Muscle layer of duodenum (tissue), 2 donors: ENCODE measurements around the gene PCDH15.

Experiments used
- H3K27ac ChIP-seq: one replicate; pipeline ENCODE4 v1.7.0; 2013; ENCODE audit warnings: mild to moderate bottlenecking, low read length
- H3K27me3 ChIP-seq: one replicate; pipeline ENCODE4 v1.7.0; 2013; ENCODE audit warnings: low read depth, mild to moderate bottlenecking, control low read depth, low read length
- H3K36me3 ChIP-seq, 2 donors: one replicate each; pipeline ENCODE4 v1.7.0; 2013; ENCODE audit warnings: low read length in 2 of 2, control low read depth in 1 of 2, mild to moderate bottlenecking in 1 of 2; ENCODE audit not compliant: insufficient read depth in 2 of 2, control insufficient read depth in 1 of 2
- H3K4me1 ChIP-seq, 2 donors: one replicate each; pipeline ENCODE4 v1.7.0; 2013; ENCODE audit warnings: low read length in 2 of 2, mild to moderate bottlenecking in 2 of 2, control low read depth in 1 of 2, moderate library complexity in 1 of 2; ENCODE audit not compliant: insufficient read depth in 2 of 2, control insufficient read depth in 1 of 2
- H3K4me3 ChIP-seq, 2 donors: one replicate each; pipeline ENCODE4 v1.7.0; 2013; ENCODE audit warnings: low read length in 2 of 2, low read depth in 1 of 2, mild to moderate bottlenecking in 1 of 2
- H3K9me3 ChIP-seq, 2 donors: one replicate each; pipeline ENCODE4 v1.7.0; 2013; ENCODE audit warnings: low read length in 2 of 2, control low read depth in 1 of 2, mild to moderate bottlenecking in 1 of 2; ENCODE audit not compliant: control insufficient read depth in 1 of 2
- donor health status: healthy.

The PCDH15 gene

DNA sequence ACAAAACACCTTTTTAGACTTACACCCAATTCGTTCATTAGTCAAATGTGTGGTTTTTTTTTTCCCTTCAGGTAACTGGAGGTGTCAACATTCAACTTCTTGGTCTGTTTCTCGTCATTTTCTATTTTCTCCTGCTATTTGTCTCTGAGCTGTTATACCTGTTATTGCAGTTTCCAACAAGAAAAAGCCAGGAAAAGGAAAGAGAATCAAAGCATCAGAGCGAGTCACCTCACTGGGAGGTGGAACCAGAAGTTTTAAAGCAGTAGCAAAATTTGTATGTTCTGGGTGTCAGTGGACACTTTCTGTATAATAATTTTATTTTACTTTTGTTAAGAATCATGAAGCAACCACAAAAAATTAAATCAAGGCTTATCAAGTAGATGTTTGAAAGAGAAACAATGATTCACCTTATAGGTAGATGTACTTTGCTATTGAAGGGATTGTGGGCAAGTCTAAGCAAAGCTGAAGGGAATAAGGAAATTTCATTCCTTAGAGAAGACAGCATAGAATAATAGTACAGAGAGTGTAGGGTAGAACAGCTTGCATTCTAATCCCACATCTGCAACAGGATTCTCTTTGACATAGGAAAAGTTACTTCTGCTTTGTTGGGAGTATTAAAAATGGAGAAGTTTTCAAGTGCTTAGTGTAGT lies 675.8 kb downstream of the PCDH15 start:
- no peaks in the 10 kb centered on the region for H3K36me3 ChIP-seq
- no peak overlapping the region for H3K27ac ChIP-seq
- H3K4me1 ChIP-seq: no peaks in the 10 kb centered on the region
- no peaks in the 10 kb centered on the region for H3K27me3 ChIP-seq
- H3K4me3 ChIP-seq: no peak overlapping the region
- H3K9me3 ChIP-seq: peaks cover 0 to 2% of the 10 kb centered on the region in 2 donors

DNA sequence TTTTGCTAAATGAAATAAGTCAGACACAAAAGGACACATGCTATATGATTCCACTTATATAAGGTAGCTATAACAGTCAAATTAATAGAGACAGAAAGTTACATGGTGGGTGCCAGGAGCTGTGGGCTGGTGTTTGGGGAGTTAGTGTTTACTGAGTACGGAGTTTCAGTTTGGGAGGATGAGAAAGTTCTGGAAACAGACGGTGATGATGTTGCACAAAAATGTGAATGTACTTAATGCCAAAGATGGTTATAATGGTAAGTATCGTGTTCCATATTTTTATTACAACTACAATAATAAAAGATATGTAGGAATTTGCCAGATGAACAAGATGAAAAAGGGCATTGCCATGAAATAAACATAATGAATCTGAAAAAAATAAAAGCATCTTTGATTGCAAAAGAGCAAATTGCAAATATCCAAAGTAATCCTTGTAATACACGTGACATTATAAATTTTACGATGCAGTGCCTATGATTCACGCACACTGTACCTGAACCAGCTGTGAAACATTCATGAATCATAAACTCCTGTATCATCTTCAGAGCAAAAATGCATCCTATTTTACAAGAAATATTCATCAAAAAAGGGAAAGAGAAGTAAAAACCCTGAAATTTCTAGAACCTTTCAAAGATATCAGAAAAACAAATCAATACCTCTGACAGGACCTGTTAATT lies 676.7 kb downstream of the PCDH15 start:
- Histone ChIP-seq H3K9me3 (peaks cover 0 to 2% of the 10 kb centered on the region in 2 donors), H3K27ac (no peak overlapping the region), H3K4me3 (no peak overlapping the region), H3K4me1 (no peaks in the 10 kb centered on the region), H3K27me3 (no peaks in the 10 kb centered on the region), H3K36me3 (no peaks in the 10 kb centered on the region)

DNA sequence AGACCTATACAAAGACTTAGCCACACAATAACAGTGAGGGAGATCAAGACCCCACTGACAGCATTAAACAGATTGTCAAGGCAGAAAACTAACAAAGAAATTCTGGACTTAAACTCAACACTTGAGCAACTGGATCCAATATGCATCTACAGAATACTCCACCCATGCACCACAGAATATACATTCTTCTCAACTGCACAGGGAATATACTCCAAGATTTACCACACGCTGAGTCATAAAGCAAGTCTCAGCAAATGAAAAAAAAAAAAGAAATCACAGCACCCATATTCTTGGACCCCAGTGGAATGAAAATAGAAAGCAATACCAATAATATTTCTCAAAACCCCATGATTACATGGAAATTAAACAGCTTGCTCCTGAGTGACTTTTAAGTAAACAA lies 680.2 kb downstream of the PCDH15 start:
- Histone ChIP-seq H3K27me3 (no peaks in the 10 kb centered on the region), H3K4me1 (no peaks in the 10 kb centered on the region), H3K9me3 (peaks cover 0 to 2% of the 10 kb centered on the region in 2 donors), H3K27ac (no peak overlapping the region), H3K36me3 (no peaks in the 10 kb centered on the region), H3K4me3 (no peak overlapping the region)

GRCh38 chr10:54108961-54109360 lies 692.1 kb downstream of the PCDH15 start:
- no peaks in the 10 kb centered on the region for H3K4me1 ChIP-seq
- H3K27ac ChIP-seq: no peak overlapping the region
- H3K36me3 ChIP-seq: no peaks in the 10 kb centered on the region
- no peaks in the 10 kb centered on the region for H3K27me3 ChIP-seq
- H3K4me3 ChIP-seq: no peak overlapping the region
- H3K9me3 ChIP-seq: peaks cover 0 to 2% of the 10 kb centered on the region in 2 donors

DNA sequence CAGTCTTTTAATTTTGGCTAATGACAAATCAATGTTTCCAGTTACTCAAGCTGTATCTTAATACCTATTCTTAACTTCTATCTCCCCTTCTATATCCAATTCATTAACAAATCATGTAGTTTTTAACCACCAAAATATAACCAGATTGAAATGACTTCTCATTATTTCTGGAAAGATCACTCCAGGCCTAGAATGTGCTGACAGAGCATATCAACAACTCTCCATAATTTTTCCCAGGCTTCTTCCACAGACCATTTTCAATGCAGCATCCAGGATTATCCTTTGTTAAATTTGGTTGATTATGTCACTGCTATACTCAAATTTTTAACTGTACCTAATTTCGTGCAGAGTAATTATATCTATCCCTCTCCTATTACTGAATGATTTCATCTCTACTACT lies 704.1 kb downstream of the PCDH15 start:
- no peak overlapping the region for H3K27ac ChIP-seq
- H3K4me3 ChIP-seq: no peak overlapping the region
- H3K36me3 ChIP-seq: no peaks in the 10 kb centered on the region
- H3K4me1 ChIP-seq: no peaks in the 10 kb centered on the region
- H3K27me3 ChIP-seq: no peaks in the 10 kb centered on the region
- H3K9me3 ChIP-seq: no peaks in the 10 kb centered on the region

- no peaks in the 10 kb centered on the region for H3K27me3 ChIP-seq
- no peaks in the 10 kb centered on the region for H3K9me3 ChIP-seq
- H3K4me1 ChIP-seq: no peaks in the 10 kb centered on the region
- H3K27ac ChIP-seq: no peak overlapping the region
- no peaks in the 10 kb centered on the region for H3K36me3 ChIP-seq
- H3K4me3 ChIP-seq: no peak overlapping the region
Measured at GRCh38 chr10:54094321-54094720, 706.7 kb downstream of the PCDH15 start.

- Histone ChIP-seq H3K27ac (no peak overlapping the region), H3K4me3 (no peak overlapping the region), H3K9me3 (no peaks in the 10 kb centered on the region), H3K27me3 (no peaks in the 10 kb centered on the region), H3K36me3 (no peaks in the 10 kb centered on the region), H3K4me1 (no peaks in the 10 kb centered on the region)
Measured at GRCh38 chr10:54091237-54091636, 709.8 kb downstream of the PCDH15 start.

DNA sequence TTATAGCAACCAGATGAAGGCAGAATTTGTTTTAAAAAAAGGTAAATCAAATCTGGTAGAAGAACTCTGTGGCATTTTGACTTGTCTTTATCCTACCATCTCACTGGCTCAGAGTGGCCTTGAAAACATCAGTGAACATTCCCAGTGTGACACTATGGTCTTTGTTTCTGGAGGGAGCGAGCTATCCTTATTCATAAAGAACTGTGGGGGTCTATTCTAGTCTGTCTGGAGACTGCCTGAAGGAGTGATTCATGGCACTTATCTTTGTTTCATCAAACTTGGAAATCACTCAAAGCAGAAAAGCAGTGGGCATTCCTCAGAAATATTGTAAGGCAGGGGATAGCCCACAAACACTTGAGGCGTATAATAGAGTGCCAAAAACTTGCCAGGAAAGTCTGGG lies 719.1 kb downstream of the PCDH15 start:
- H3K27me3 ChIP-seq: no peaks in the 10 kb centered on the region
- no peaks in the 10 kb centered on the region for H3K4me1 ChIP-seq
- no peak overlapping the region for H3K4me3 ChIP-seq
- no peaks in the 10 kb centered on the region for H3K36me3 ChIP-seq
- no peaks in the 10 kb centered on the region for H3K9me3 ChIP-seq
- H3K27ac ChIP-seq: no peak overlapping the region

DNA sequence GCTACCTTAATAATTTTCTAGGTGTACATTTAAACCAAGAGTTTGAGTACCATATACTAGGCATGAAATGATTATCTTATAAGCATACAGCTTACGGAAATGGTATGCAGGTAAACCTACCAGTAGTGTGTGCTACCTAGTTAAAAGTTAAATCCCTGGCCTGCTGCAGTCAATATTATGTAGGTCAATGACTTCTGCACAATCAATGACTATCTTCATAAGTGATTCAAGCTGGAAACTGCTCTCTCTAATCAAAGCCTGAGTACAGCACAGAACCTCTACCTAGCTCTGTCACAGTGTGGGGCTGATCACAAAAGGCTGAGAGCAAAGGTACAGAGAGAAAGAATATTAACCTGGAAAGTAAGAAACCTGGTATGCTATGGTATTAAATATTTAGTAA lies 733.7 kb downstream of the PCDH15 start:
- Histone ChIP-seq H3K9me3 (no peaks in the 10 kb centered on the region), H3K4me1 (no peaks in the 10 kb centered on the region), H3K4me3 (no peak overlapping the region), H3K27ac (no peak overlapping the region), H3K27me3 (no peaks in the 10 kb centered on the region), H3K36me3 (no peaks in the 10 kb centered on the region)

- H3K27me3 ChIP-seq: no peaks in the 10 kb centered on the region
- H3K4me1 ChIP-seq: no peaks in the 10 kb centered on the region
- no peaks in the 10 kb centered on the region for H3K36me3 ChIP-seq
- H3K27ac ChIP-seq: no peak overlapping the region
- H3K9me3 ChIP-seq: no peaks in the 10 kb centered on the region
- no peak overlapping the region for H3K4me3 ChIP-seq
Measured at GRCh38 chr10:54066646-54067045, 734.4 kb downstream of the PCDH15 start.

DNA sequence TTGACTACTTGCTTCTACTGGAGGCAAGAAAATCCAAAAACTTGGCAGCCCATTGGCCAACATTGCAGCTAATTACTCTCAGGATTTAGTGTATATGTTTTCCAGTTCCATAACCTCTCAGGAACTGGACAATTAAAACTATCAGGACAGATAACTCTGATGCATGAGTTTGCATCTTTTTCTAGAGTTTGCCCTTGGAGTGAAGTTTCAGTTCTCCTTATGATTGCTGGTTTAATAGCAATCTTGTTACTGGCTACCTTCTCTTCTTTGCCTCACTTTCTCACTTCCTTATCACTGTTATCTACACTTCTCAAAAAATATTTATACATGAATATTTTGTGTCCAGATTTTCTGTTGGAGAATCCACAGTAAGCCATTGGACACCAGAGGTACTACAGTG lies 735.9 kb downstream of the PCDH15 start:
- Histone ChIP-seq H3K36me3 (no peaks in the 10 kb centered on the region), H3K27me3 (no peaks in the 10 kb centered on the region), H3K4me3 (no peak overlapping the region), H3K4me1 (no peaks in the 10 kb centered on the region), H3K9me3 (no peaks in the 10 kb centered on the region), H3K27ac (no peak overlapping the region)

GRCh38 chr10:54064215-54064614 lies 736.8 kb downstream of the PCDH15 start:
- Histone ChIP-seq H3K27me3 (no peaks in the 10 kb centered on the region), H3K27ac (no peak overlapping the region), H3K4me3 (no peak overlapping the region), H3K36me3 (no peaks in the 10 kb centered on the region), H3K9me3 (no peaks in the 10 kb centered on the region), H3K4me1 (no peaks in the 10 kb centered on the region)
